HG03095 (cell line): ENCODE results near the gene PREB.

Experiments
- ATAC-seq: cut with Tn5 transposase; IDR thresholded peaks from one replicate; pipeline ENCODE4 v1.9.1; 2021; ENCODE audit warnings: moderate library complexity; ENCODE audit not compliant: unreplicated experiment

PREB gene

DNA sequence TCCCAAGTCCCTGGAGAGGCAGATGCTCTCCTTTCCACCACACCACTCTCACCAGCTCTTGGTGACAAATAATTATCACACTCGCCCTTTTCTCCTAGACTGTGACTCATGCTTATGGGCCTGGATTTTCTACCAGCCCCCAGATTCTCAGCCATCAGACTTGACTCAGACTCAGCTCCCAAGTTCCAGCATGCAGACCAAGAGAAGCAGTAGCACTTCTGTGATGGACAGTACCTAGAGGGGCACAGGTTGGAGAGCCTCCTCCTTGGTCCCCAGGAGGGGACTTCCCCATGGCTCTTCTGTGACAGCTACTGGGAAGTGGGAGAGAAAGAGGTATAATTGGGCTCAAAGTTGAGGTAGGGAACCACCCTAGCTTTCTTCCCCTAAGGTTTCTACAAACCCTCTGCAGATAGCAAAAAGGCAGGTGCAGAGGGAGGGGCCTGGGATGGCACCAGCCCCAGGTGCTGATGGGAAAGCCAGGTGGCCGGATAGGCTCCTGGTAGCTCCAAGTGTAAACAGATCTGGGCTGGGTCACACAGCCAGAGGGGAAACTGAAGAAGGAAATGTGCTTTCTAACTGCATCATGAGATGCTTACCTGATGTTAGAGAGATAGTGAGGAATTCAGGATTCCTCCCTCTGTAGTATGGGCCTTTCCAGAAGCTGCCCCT, 18.5 kb upstream of the PREB start:
- no peak for ATAC-seq

DNA sequence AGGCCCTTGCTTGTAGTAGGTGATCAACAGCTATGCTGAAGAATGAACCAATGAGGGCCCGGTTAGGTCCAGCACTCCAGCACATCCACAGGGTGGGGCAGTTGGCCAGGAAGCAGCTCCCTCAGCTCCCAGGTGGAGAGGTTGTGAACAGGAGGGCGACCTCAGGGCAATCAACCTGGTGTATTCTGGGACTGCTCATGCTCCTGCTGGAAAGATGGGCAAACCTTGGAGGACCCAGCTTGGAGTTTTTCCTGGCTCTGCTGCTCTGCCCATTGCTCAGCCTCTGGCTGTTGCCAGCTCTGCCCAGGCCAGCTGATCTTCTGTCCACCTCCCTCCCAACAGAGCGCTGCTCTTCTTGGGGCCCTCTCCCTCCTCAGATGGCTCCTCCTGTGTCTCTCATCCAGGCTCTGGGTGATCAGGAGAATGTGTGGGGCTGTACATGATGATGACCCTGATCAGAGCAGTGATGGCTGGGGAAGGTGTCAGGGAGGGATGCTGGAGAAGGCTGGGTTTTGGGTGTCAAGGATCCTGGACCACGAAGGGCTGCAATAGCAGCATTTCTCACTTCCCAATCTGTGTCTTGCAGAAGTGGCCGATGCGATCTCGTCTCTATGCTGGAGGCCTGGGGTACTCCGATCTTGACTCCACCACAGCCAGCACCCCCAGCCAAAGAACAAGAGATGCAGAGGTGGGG, 17.8 kb upstream of the PREB start:
- ATAC-seq = no peak

DNA sequence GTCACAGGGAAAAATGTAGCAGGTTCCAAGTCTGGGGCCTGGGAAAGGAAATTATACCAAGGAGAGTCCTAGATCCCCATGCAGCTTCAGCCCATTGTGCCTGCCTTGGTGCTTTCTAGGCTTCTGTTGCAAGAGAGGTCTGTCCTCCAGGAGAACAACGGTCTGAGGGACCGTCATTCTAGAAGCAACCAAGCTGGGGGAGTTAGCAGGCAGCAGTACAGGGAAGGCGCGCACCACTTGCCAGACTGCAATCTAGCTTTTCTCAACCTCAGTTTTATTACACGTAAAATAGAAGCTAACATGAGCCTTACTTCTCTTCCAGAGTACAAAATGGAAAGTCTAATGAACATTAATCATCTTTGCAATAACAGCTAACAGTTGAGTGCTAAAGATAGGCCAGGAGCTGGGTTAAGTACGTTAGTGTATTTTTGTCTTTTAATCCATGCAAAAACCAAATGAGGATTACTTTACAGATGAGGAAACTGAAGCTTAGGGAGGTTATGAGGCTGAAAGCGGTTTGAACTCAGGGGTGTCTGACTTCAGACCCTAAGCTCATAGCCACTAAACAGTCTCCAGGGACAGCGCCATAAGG, 16.3 kb upstream of the PREB start:
- no peak for ATAC-seq

DNA sequence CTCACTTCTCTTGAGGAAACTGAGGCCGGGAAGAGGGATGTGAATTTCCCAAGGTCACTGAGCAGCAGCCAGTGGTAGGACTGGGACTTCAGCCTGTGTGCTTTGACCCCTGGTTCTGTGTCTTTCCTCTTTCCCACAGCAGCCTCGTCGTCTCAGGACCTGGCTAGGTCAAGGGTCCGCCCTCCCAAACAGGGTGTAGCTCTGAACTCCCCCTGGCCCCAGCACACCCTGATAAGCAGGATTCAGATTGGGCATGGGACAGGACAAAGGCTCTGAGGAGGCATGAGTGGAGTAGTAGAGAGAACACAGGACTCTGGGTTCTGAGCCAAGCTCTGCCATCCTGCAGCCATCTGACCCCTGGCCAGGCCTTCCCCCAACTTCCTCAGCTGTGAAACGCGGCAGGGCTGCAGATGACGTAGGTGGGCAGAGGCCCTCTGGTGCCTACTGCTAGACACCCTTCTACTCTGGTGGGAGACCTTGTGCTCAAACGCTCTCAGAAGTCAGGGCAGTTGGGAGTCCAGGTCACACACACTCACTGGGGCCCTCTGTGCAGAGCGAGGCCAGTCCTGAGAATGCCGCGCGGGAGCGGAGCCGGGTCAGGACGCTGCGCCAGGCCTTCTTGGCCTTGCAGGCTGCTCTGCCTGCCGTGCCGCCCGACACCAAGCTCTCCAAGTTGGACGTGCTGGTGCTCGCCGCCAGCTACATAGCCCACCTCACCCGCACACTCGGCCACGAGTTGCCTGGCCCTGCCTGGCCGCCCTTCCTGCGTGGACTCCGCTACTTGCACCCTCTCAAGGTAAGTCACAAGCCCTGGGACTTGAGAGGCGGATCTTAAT, 15.4 kb upstream of the PREB start:
- no peak for ATAC-seq

DNA sequence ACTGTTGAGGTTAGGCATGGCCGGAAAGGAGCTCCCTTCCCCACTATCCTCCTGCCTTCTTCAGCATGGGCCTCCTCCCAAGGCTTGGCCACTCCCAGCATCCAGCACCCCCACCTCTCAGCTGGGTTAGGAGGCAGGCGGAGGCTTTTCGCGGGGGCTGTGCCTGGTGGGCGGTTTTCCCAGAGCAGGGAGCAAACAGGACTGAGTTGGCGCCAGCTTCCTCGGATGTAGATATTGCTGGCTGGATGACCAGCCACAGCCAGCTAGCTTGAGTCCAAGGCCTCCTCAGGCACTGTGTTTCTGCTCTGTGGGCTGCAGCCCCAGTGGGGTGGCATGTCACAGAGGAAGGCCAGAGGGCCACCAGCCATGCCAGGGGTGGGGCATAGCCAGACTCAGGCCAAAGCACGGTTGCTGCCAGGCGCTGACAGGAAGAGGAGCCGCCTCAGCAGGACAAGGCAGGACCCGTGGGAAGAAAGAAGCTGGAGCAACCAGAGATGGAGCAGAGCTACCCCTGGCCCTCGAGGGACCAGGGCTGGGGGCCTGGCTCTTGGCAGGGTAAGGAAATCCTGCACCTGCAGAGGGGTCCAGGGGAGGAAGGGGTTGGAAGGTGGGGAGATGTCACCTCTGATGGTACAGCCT, 14.5 kb upstream of the PREB start, which contains the start of gene TCF23:
Gene TCF23, plus strand, starts transcription at position 204 of the 639 bp plus-strand sequence. Its CDS starts 130 bp downstream, at position 334.
- no peak for ATAC-seq

DNA sequence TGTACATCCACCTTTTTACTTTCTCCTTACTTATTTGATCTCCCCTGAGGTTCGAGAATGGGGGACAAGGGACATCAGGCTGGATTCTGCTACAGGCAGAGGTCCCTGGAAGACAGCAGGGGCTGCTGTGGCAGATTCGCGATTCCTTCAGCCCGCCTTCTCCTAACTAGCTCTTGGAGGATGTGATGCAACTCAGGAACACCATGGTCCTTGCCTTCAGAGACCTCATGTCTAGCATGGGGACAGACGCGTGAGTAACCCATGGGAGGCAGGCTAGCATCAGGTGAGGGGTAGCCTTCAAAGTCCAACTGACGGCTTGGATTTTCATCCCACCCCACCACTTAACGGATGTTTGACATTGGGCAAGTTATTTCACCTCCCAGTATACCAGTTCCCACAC, 13.5 kb upstream of the PREB start:
- no peak for ATAC-seq

DNA sequence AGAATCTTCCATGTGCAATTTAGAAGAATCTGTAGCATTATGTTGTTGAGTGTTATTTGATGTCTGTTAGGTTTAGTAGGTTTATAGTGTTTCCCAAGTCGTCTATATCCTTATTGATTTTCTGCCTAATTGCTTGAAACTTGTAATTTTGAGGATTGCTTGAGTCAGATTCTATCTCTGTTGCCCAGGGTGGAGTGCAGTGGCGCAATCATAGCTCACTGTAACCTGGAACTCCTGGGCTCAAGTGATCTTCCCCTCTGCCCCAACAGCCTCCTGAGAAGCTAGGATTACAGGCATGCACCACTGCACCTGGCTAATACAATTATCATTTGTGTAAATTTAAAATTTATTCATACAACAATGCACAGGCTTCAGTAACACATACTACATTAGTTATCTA, 11.2 kb upstream of the PREB start:
- no peak for ATAC-seq

DNA sequence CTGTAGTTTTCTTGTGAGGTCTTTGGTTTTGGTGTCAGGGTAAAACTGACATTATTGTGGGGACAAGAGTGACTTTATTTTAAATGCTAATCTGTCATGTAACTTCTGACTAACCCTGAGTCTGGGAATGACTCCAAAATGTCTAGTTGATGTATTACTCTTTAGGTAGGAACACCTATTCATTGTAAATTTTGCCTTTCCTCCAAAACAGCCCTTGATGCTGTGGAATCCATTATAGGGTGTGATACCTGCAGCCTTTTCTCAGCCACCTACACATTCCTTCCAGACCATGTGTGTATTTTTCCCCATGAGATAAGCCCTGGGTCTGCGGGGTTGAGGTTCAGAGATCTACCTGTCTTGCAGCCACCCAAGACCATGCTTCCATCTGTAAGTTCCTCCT, 8.8 kb upstream of the PREB start:
- ATAC-seq = no peak

DNA sequence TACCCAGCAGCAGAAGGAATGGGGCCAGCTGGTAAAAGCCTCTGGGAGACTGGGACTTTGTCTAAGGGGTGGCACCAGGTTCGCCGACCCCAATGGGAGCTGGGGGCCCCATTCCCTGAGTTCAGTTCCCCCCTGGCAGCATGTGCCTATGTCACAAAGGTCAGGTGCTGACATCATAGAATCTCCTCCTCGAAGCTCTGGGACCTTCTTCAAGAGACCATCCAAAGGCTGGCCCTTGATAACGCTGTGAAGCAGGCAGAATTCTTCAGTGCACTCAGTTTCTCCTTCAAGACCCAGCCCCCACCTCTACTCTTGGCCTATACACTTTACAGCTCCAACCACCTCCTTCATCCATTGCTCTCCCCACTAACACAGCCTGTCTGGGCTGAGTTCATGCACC, 4.9 kb upstream of the PREB start, which contains the start of gene PRR30:
Gene PRR30, minus strand, starts transcription at position 101 of the 400 bp plus-strand sequence. CDS start 1,081 bp downstream, outside the sequence.
- no peak for ATAC-seq

DNA sequence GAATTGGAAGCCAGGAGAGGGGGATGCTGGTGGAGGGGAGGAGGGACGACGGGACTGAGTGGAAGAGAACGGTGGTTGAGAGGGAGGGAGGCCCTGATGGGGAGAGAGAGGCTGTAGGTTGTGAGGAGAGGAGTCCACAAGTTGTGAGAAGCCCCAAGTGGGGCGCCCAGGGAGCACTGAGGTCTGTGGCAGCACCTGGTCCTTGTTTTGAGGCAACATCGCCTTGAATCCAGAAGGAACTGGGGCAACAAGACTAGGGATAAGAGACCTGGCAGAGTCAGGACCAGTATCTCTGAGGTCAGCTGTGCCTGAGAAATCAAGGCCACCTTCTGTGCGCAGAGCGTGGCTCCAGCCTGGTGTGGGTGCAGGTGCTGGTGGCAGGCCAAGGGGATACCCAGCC, 3.7 kb upstream of the PREB start:
- ATAC-seq = no peak

DNA sequence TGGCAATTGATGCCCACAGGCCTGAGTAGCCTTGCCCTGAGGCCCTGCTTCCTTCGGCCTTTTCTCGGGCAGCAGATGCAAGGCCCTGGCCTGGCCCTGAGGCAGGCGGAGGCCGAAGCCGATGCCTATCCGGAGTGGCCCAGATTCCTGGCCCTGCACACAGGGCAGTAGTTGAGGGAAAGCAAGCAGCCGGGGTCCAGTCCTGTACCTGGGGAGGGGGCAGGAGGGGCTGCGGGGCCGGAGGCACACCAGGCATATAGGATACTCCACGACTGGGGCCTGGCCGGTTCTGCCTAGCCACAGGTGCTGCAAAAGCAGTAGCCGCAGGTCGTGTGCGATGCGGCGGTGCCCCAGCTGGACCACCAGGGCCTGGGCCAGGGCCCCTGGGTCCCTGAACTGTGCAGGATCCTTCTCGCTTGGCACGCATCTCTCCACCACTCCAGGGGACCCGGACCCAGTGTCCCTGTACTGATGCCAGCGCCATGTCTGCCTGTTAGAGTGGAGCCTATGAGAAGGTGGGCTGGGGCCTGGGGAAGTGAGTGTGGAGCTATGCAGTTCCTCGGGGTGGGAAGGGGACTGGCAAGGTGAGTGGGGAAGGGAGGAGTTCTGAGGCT, 3.0 kb upstream of the PREB start:
- no peak for ATAC-seq

DNA sequence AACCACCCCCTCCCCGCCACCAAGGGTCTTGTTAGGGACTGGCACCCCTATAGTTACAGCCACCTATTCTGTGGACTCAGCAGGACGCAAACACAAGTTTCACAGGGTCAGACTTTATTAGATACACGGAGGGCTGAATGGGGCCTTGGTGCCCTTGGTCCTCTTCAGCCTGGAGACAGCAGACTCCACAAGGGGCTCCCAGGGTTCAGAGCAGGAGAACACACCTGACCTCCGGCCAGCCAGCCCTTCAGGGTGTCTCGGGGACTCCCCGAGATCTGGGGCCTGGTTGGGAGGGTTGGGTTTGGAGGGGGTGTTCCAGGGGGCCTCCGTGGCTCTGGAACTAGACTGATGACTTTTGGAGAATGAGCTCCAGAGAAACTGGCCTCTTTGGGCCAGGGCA, 2.3 kb upstream of the PREB start:
- no peak for ATAC-seq

DNA sequence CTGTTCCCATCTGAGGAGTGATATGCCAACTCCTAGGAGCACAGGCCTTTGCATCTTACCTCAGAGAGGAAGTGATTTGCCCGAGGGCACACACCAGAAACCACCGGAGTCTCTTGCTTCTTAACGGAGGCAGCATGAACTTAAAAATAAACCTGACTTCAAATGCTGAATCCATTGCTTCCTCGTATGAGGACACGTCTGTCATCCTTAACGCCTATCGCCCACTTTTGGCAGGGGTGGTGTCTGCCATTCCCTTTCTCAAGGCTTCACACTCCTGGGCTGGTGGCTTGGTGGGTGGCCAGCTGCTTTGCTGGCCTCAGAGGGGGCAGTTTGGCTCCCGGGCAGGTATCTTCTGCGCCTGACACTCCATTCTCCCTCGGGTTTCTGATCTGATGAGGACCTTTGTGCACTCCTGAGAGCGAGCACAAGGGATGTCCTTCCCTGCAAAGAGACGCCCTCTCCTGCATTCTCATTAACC, 1.1 kb upstream of the PREB start:
- ATAC-seq = no peak

DNA sequence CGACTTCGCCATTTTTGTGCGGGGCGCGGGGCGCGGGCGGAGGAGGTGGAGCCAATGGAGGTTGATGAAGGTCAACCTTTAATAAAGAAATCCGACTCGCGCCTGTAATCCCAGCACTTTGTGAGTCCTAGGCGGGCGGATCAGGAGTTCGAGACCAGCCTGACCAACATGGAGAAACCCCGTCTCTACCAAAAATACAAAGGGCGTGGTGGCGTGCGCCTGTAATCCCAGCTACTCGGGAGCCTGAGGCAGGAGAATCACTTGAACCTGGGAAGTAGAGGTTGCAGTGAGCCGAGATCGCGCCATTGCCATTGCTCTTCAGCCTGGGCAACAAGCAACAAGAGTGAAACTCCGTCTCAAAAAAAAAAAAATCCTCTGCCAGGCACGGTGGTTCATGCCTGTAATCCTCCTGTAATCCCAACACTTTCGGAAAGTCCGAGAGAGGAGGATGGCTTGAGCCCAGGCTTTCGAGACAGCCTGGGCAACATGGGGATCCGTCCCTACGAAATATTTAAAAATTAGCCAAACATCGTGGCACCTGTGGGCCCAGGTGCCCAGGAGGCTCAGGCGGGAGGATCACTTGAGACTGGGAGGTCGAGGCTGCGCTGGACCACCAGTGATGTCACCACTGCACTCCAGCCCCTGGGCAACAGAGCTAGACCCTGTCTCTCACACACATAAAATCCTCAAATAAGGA, 493 bp upstream of the PREB start:
- ATAC-seq = no peak

DNA sequence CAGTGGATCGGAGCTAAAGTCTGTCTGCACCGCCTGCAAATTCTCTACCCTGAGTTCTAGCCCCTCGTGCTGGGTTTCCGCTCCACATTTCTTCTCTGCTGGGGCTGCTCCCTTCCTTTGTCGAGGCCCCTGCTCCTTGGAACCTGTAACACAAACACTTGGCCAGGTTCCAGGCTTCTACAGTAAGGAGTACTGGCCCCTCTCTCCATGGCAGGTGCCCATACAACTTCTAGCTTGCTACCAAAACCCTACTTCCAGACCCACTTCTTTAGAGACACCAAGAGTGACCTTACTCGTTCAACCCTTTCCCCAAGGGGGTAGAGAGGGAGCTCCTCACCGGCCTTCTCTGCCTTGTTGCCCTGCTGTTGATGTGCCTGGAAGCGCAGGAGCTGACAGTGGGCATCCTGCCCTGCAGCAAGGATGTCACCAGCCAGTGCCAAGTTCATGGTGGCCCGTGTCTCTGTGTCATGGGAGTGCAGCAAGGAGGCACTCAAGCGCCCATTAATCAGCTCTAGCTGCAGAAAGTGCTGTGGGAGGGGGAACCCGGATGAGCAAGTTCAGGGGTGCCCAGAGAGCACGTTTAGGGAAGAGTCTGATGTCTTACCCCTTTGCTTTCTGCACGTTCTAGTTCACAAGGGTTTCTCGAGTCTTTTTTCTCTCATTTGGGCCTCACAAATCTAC, 1.1 kb downstream of the PREB start:
- ATAC-seq = no peak

DNA sequence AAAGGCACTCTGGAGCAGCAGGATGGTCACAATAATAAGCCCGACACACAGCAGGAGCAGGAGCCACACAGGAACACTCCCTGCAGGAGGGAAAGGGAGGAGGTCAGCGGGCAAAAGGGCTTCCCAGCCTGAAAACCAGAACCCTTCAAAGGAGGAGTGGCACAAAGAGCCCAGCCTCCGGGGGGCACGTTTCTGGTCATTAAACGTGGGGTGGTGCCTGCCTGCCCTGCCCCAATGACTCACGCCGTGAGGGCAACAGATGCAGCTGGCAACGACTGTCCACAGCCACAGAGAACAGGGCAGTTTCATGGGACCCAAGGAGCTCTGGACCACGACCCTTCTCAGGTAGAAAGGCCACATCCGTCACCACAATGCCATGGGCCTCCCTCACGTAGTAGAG, 3.0 kb downstream of the PREB start:
- no peak for ATAC-seq

DNA sequence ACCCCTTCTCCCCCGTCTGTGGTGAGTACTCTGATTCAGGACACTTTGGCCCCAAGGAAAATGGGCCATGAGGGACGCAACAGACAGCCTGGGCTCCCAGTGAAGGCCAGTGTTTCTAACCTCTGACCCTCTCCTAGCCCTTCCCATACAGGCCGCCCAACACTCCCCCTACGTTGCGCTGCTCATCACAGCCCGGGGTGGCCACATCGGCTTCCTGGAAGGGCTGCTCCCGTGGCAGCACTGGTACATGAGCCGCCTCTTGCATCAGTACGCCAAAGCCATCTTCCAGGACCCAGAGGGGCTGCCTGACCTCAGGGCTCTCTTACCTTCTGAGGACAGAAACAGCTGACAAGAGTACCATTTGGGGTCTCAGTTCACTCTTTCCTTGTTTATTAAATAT, 4.0 kb downstream of the PREB start:
- no peak for ATAC-seq

DNA sequence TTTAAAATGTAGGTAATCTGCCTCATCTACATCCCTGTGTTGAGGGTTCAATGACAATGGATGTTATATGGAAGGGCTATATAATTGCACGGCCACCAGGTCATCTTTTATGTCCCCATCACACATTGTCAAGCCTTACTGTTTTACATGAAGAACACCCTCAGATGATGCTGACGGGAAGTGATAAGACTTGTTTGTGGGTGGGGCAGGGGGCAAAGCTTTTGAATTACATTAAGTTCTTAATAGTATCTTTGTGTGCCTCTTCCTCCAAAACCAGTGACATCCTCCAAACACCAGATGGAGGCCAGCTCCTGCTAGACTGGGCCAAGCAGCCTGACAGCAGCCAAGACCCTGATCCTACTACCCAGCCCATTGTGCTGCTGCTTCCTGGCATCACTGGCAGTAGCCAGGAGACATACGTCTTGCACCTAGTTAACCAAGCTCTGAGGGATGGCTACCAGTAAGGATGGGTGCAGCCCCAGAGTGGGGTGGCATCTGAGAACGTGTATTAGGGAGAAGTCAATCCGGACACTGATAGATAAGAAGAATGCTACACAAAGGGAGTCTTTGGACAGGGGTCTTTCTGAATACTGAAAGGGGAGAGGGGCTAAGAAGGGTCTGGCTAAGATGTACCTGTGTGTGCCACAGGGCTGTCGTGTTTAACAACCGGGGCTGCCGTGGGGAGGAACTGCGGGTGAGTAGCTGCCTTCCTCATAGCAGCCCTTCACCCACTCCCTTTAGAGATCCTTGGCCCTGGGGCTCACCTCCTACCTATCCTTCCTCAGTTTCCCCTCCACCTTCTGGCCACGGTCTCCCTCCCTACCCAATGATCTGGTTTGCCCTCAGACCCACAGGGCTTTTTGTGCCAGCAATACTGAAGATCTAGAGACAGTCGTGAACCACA, 5.5 kb downstream of the PREB start:
- no peak for ATAC-seq
